Activated CD8-positive, alpha-beta memory T cell treated with anti-CD3 and anti-CD28 coated beads, Interleukin-2, amount 50 U/mL, for 48 hours (primary cell): Measurements from ENCODE around the gene AP1S3.
"Not testable (repeated sequence)": the region's sequence is repeated elsewhere in the genome, so short reads cannot be mapped to it uniquely, and the experiment has no call there.

ENCODE experiments used
- DNase-seq: peaks from one replicate; pipeline ENCODE4 v3.0.0-alpha.2; 2020

AP1S3 gene

GRCh38 chr2:223837287-223838061 lies at the start of gene AP1S3:
Gene AP1S3, minus strand, starts transcription at chr2:223837582. Its CDS starts 132 bp downstream, at chr2:223837450.
- peak; percentile 82 for DNase-seq

GRCh38 chr2:223887127-223887526 lies 49.7 kb upstream of the AP1S3 start:
- DNase-seq = no peak

- DNase-seq = no peak
Observed at GRCh38 chr2:223886726-223887125, 49.3 kb upstream of the AP1S3 start.

GRCh38 chr2:223884399-223884798 lies 47.0 kb upstream of the AP1S3 start:
- no peak for DNase-seq

GRCh38 chr2:223882715-223883114 lies 45.3 kb upstream of the AP1S3 start:
- no peak for DNase-seq

- DNase-seq = no peak
Observed at GRCh38 chr2:223880796-223881195, 43.4 kb upstream of the AP1S3 start.

GRCh38 chr2:223877721-223878410 lies 40.5 kb upstream of the AP1S3 start:
- DNase-seq = no peak

- no peak for DNase-seq
Observed at GRCh38 chr2:223873672-223874071, 36.3 kb upstream of the AP1S3 start.

- DNase-seq = not testable (repeated sequence)
Observed at GRCh38 chr2:223872772-223873171, 35.4 kb upstream of the AP1S3 start.

GRCh38 chr2:223871661-223872060 lies 34.3 kb upstream of the AP1S3 start:
- DNase-seq = not testable (repeated sequence)

- DNase-seq = no peak
Observed at GRCh38 chr2:223870840-223871611, 33.6 kb upstream of the AP1S3 start.

- DNase-seq = no peak
Observed at GRCh38 chr2:223868005-223868404, 30.6 kb upstream of the AP1S3 start.

- DNase-seq = no peak
Observed at GRCh38 chr2:223865907-223866508, 28.6 kb upstream of the AP1S3 start.

GRCh38 chr2:223865124-223865523 lies 27.7 kb upstream of the AP1S3 start:
- no peak for DNase-seq

- DNase-seq = no peak
Observed at GRCh38 chr2:223863491-223863890, 26.1 kb upstream of the AP1S3 start.

GRCh38 chr2:223860809-223861738 lies 23.7 kb upstream of the AP1S3 start:
- no peak for DNase-seq

- DNase-seq = peak; percentile 15
Observed at GRCh38 chr2:223859070-223859469, 21.7 kb upstream of the AP1S3 start.

- DNase-seq = no peak
Observed at GRCh38 chr2:223856584-223856983, 19.2 kb upstream of the AP1S3 start.

- DNase-seq = no peak
Observed at GRCh38 chr2:223856021-223856420, 18.6 kb upstream of the AP1S3 start.

GRCh38 chr2:223855426-223855825 lies 18.0 kb upstream of the AP1S3 start:
- DNase-seq = no peak

- no peak for DNase-seq
Observed at GRCh38 chr2:223854741-223855140, 17.4 kb upstream of the AP1S3 start.

GRCh38 chr2:223853425-223853837 lies 16.0 kb upstream of the AP1S3 start:
- DNase-seq = no peak
